ENCODE data around the gene MTCL1. TPM values are rescaled to one million over a fixed set of nuclear protein-coding genes. Genes with fewer than 3 reads are reported as not detected.

MTCL1 gene
- total and polyA plus RNA-seq, 9 of the 15 experiments (the other 6 are each of a cell fraction or from before 2014, with no cell fraction given): 0.21 to 7.4 (median 3.7) TPM

DNA sequence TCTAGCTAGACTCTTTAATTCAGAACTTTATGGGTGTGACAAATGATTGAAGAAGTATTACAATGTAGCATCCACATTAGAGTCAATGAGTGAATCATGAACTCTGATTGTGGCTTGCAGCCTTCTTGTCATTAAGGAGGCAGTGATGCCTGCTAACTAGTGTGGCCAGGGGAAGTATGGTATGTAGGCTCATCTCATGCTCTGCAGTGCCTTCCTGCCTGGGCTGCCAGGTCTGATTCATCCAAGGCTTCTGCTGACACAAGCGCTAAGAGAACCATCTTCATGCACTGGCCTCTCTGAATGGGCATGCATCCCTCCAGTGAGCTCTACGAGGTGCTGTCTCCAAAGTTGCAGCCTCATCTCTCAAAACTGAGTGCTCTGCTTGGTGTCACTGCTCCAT, 144.3 kb downstream of the MTCL1 start:
- Histone ChIP-seq H3K27me3 (ENCODE audit: control insufficient read depth in 2 of 2, insufficient read depth in 2 of 2, low read length in 2 of 2) (peaks cover 20 to 26% of the 10 kb centered on the region in 2 experiments), H3K4me3 (no peak overlapping the region), H3K36me3 (ENCODE audit: control insufficient read depth, insufficient read depth, low read length) (no peaks in the 10 kb centered on the region), H3K4me2 (ENCODE audit: insufficient read depth, low read length) (no peak overlapping the region), H3K9me3 (replicated peaks; ENCODE audit: control insufficient read depth, insufficient read depth, low read depth, low read length) (no peaks in the 10 kb centered on the region), H3K79me2 (ENCODE audit: control insufficient read depth, insufficient read depth, low read length) (no peaks in the 10 kb centered on the region), H3K4me1 (replicated peaks in 1 of 2; ENCODE audit: control insufficient read depth in 2 of 2, insufficient read depth in 2 of 2, low read length in 2 of 2) (no peaks in the 10 kb centered on the region), H3K27ac (ENCODE audit: extremely low read depth, low read depth, low read length) (no peak overlapping the region), H4K20me1 (replicated peaks; ENCODE audit: control insufficient read depth, insufficient read depth, low read length) (no peaks in the 10 kb centered on the region), H3K9me1 (ENCODE audit: control insufficient read depth, insufficient read depth, low read length) (no peaks in the 10 kb centered on the region), H2AFZ (ENCODE audit: low read depth, low read length) (no peak overlapping the region), H3K9ac (ENCODE audit: insufficient read depth in 1 of 2, low read depth in 2 of 2, low read length in 2 of 2) (no peak overlapping the region)
- POLR2A ChIA-PET: no interaction called here
- 0% methylated on average over 2 of the region's 2 CpGs for WGBS (ENCODE audit: insufficient coverage, low coverage, missing lambda C conversion rate)
- no TSS peak for BruUV-seq (replicated peaks)
- intact Hi-C loops (cut with micrococcal nuclease) (no loop called here), in situ Hi-C loops (cut with MboI) (no loop called here)
- DNase-seq (ENCODE audit: extremely low read depth in 1 of 4, low spot score in 3 of 4): no peak
- no peak for FAIRE-seq
- TF ChIP-seq LARP7 (IDR thresholded peaks at IDR 0.05) (no peak), ZBTB1 (CRISPR knock-in tag; IDR thresholded peaks at IDR 0.05; ENCODE audit: borderline replicate concordance, low read depth) (no peak), ZNF512 (tag; IDR thresholded peaks at IDR 0.05) (no peak), RHOXF2B (CRISPR knock-in tag; conservative IDR thresholded peaks at IDR 0.05) (no peak), NEUROD1 (IDR thresholded peaks at IDR 0.05; ENCODE audit: borderline replicate concordance, low read depth, low read length, partially characterized antibody) (no peak), FOSL1 (tag; conservative IDR thresholded peaks at IDR 0.05) (no peak), ZNF3 (CRISPR knock-in tag; IDR thresholded peaks at IDR 0.05) (no peak), SRF (CRISPR knock-in tag; IDR thresholded peaks at IDR 0.05) (no peak), NFRKB (IDR thresholded peaks at IDR 0.05; ENCODE audit: low read depth) (no peak), CC2D1A (IDR thresholded peaks at IDR 0.05) (no peak), ZKSCAN1 (IDR thresholded peaks at IDR 0.05; ENCODE audit: low read depth, low read length) (no peak)
- TF ChIP-seq, protein P1, sequence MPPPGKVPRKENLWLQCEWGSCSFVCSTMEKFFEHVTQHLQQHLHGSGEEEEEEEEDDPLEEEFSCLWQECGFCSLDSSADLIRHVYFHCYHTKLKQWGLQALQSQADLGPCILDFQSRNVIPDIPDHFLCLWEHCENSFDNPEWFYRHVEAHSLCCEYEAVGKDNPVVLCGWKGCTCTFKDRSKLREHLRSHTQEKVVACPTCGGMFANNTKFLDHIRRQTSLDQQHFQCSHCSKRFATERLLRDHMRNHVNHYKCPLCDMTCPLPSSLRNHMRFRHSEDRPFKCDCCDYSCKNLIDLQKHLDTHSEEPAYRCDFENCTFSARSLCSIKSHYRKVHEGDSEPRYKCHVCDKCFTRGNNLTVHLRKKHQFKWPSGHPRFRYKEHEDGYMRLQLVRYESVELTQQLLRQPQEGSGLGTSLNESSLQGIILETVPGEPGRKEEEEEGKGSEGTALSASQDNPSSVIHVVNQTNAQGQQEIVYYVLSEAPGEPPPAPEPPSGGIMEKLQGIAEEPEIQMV (tag; conservative IDR thresholded peaks at IDR 0.05; ENCODE audit: low read depth): no peak
- TF ChIP-seq, protein P2, sequence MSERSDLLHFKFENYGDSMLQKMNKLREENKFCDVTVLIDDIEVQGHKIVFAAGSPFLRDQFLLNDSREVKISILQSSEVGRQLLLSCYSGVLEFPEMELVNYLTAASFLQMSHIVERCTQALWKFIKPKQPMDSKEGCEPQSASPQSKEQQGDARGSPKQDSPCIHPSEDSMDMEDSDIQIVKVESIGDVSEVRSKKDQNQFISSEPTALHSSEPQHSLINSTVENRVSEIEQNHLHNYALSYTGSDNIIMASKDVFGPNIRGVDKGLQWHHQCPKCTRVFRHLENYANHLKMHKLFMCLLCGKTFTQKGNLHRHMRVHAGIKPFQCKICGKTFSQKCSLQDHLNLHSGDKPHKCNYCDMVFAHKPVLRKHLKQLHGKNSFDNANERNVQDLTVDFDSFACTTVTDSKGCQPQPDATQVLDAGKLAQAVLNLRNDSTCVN (CRISPR knock-in tag; IDR thresholded peaks at IDR 0.05): no peak
- ATAC-seq: no peak
- CTCF ChIA-PET (ENCODE audit: low intra/inter-chr PET ratio): no interaction called here

All from K562 (cell line).